GM12878 (cell line): ENCODE measurements around the gene AKAP12. TPM values are rescaled to one million over a fixed set of nuclear protein-coding genes. Genes with fewer than 3 reads are reported as not detected.

Experiments used
- ATAC-seq: fragments of 200-7000 bp; cut with Tn5 transposase; 3 replicates; pipeline ENCODE4 v1.9.1; 2020; ENCODE audit warnings: mild to moderate bottlenecking, moderate library complexity
- BruUV-seq: library from RNA; stranded (reverse); fragments of 400-500 nt; replicated peaks from 2 replicates; lab custom pipeline; 2021; lab: Mats Ljungman, UMichigan
- CTCF ChIA-PET: fragments of 300-600 bp; sonication (Branson Sonifier 250); formaldehyde crosslinking; extraction: SDS; loops from one replicate; lab custom pipeline; 2021; ENCODE audit warnings: inconsistent platforms; lab: Yijun Ruan, JAX
- POLR2A ChIA-PET: fragments of 350-600 bp; formaldehyde crosslinking; extraction: SDS; loops from one replicate; lab custom pipeline; 2021; ENCODE audit warnings: inconsistent platforms; lab: Charles Lee
- RAD21 ChIA-PET: fragments of 300-600 bp; sonication (Branson Sonifier 250); formaldehyde crosslinking; loops from one replicate; lab custom pipeline; 2023; ENCODE audit warnings: antibody characterized with exemption; ENCODE audit not compliant: unreplicated experiment; lab: Charles Lee
- SMC1A ChIA-PET: fragments of 300-600 bp; sonication (Branson Sonifier 250); formaldehyde crosslinking; loops from one replicate; lab custom pipeline; 2023; ENCODE audit not compliant: unreplicated experiment, uncharacterized antibody; lab: Charles Lee
- DNase-seq: peaks from one replicate; pipeline ENCODE4 v3.0.0-alpha.2; 2011; ENCODE audit warnings: low read depth, low spot score
- FAIRE-seq: peaks from 3 replicates; lab custom pipeline; 2011; peaks lifted over from hg19 to GRCh38; lab: Jason Lieb, UNC
- H2AFZ ChIP-seq: 2 replicates; pipeline ENCODE4 v1.6.0; 2011; ENCODE audit warnings: low read depth, low read length, control low read depth; ENCODE audit not compliant: control insufficient read depth
- H3K27ac ChIP-seq: 2 replicates; pipeline ENCODE4 v1.5.1; 2011; ENCODE audit warnings: control low read depth; ENCODE audit not compliant: control insufficient read depth, insufficient read depth
- H3K27me3 ChIP-seq, 2 experiments: replicated peaks in 1 of 2; 2 replicates each; pipeline versions ENCODE4 v1.6.0 to v1.6.1; 2011; ENCODE audit warnings: low read length in 1 of 2; ENCODE audit not compliant: control insufficient read depth in 2 of 2, insufficient read depth in 2 of 2
- H3K36me3 ChIP-seq, 2 experiments: 2 replicates each; pipeline ENCODE4 v1.5.1; 2011; ENCODE audit warnings: low read length in 1 of 2; ENCODE audit not compliant: control insufficient read depth in 2 of 2, insufficient read depth in 2 of 2
- H3K4me1 ChIP-seq: 2 replicates; pipeline ENCODE4 v1.6.1; 2011; ENCODE audit warnings: mild to moderate bottlenecking, low read length, moderate library complexity, mixed read lengths; ENCODE audit not compliant: control insufficient read depth, insufficient read depth
- H3K4me2 ChIP-seq: 2 replicates; pipeline ENCODE4 v1.6.0; 2011; ENCODE audit warnings: control low read depth; ENCODE audit not compliant: control insufficient read depth, insufficient read depth
- H3K4me3 ChIP-seq: fragments of 200-600 bp; sonication (generic); 2 replicates; pipeline ENCODE4 v1.5.1; 2016
- H3K79me2 ChIP-seq: 2 replicates; pipeline ENCODE4 v1.6.0; 2011; ENCODE audit warnings: low read length; ENCODE audit not compliant: control insufficient read depth, insufficient read depth
- H3K9ac ChIP-seq: 2 replicates; pipeline ENCODE4 v1.8.0; 2011; ENCODE audit warnings: low read length, control low read depth, mixed read lengths; ENCODE audit not compliant: control insufficient read depth, insufficient read depth
- H3K9me3 ChIP-seq: replicated peaks from 3 replicates; pipeline ENCODE4 v1.5.1; 2011; ENCODE audit warnings: mild to moderate bottlenecking, low read length; ENCODE audit not compliant: control insufficient read depth, insufficient read depth
- H4K20me1 ChIP-seq: 2 replicates; pipeline ENCODE4 v1.6.0; 2011; ENCODE audit not compliant: control insufficient read depth, insufficient read depth
- CREB1 ChIP-seq: IDR thresholded peaks from 2 replicates; pipeline ENCODE4 v1.6.1; 2012; ENCODE audit warnings: low read depth, mild to moderate bottlenecking, inconsistent platforms
- GABPA ChIP-seq: IDR thresholded peaks from 2 replicates; pipeline ENCODE4 v1.6.1; 2014; ENCODE audit warnings: antibody characterized with exemption, low read depth, mild to moderate bottlenecking, inconsistent platforms
- GATAD2B ChIP-seq: fragments of 450-650 bp; conservative IDR thresholded peaks from 2 replicates; pipeline ENCODE4 v1.6.1; 2017; ENCODE audit warnings: low read depth, mild to moderate bottlenecking, moderate library complexity
- IKZF2 ChIP-seq, 2 experiments: fragments of 450-650 bp; IDR thresholded peaks; 2 replicates each; pipeline ENCODE4 v1.6.1; 2017; ENCODE audit warnings: mild to moderate bottlenecking in 2 of 2, moderate library complexity in 2 of 2
- JUNB ChIP-seq: IDR thresholded peaks from 2 replicates; pipeline ENCODE4 v1.6.1; 2016; ENCODE audit warnings: antibody characterized with exemption, mild to moderate bottlenecking
- KLF5 ChIP-seq: fragments of 450-650 bp; IDR thresholded peaks from 2 replicates; pipeline ENCODE4 v1.6.1; 2014; ENCODE audit warnings: mild to moderate bottlenecking; ENCODE audit not compliant: partially characterized antibody
- NBN ChIP-seq: fragments of 450-650 bp; IDR thresholded peaks from 2 replicates; pipeline ENCODE4 v1.6.1; 2016
- PML ChIP-seq: IDR thresholded peaks from 2 replicates; pipeline ENCODE4 v1.6.1; 2012; ENCODE audit warnings: low read length, inconsistent platforms
- POLR2AphosphoS2 ChIP-seq: IDR thresholded peaks from 2 replicates; pipeline ENCODE4 v1.6.1; 2011; ENCODE audit warnings: low read depth, mild to moderate bottlenecking, low read length, improper control_type of control experiment, moderate library complexity
- SPI1 ChIP-seq: IDR thresholded peaks from 2 replicates; pipeline ENCODE4 v1.6.1; 2011; ENCODE audit warnings: low read depth, mild to moderate bottlenecking, low read length, moderate library complexity, borderline replicate concordance; ENCODE audit not compliant: insufficient read depth
- TCF7 ChIP-seq: IDR thresholded peaks from 2 replicates; pipeline ENCODE4 v1.6.1; 2014; ENCODE audit warnings: antibody characterized with exemption, borderline replicate concordance
- WRNIP1 ChIP-seq: IDR thresholded peaks from 2 replicates; pipeline ENCODE4 v1.6.1; 2011; ENCODE audit warnings: low read depth, low read length, improper control_type of control experiment, borderline replicate concordance
- ZNF207 ChIP-seq: fragments of 450-650 bp; IDR thresholded peaks from 2 replicates; pipeline ENCODE4 v1.6.1; 2014; ENCODE audit warnings: antibody characterized with exemption, mild to moderate bottlenecking, borderline replicate concordance
- ZSCAN29 ChIP-seq: fragments of 450-650 bp; IDR thresholded peaks from 2 replicates; pipeline ENCODE4 v1.6.1; 2017; ENCODE audit warnings: mild to moderate bottlenecking, moderate library complexity
- WGBS: methylation state at CpG from one replicate; pipeline ENCODE4 v1.1.6; 2016; ENCODE audit warnings: low lambda C conversion rate; ENCODE audit not compliant: insufficient replicate concordance, insufficient coverage; ENCODE audit errors: missing lambda C conversion rate; 5-methylcytosine and 5-hydroxymethylcytosine counted together
- in situ Hi-C: fragments of 300-500 bp; cut with MboI; formaldehyde crosslinking; loops from 9 replicates; pipeline ENCODE4 v1.14.3; 2018; ENCODE audit warnings: mixed read lengths
- intact Hi-C: fragments of 100-400 bp; cut with micrococcal nuclease; formaldehyde crosslinking; loops from one replicate; pipeline ENCODE4 v1.14.2; 2022; ENCODE audit not compliant: unreplicated experiment
- polyA plus RNA-seq, 11 experiments: library from polyadenylated mRNA; depleted of rRNA in 4 of 11; unstranded in 6 of 11; stranded (reverse) in 5 of 11; fragments of >200 nt; fragmentation: Nextera tagmentation in 4 of 11; fragmentation: Illumina TruSeq in 1 of 11; extraction: Ambion mirVana in 4 of 11; extraction: Trizol in 1 of 11; gene quantifications; 1 replicate in 1 of 11; 2 replicates in 10 of 11; pipeline versions ENCODE4 v1.2.1 to v1.2.3, GENCODE V29; 2011 to 2016; ENCODE audit warnings: inconsistent platforms in 2 of 11, missing spikeins in 2 of 11, low read depth in 1 of 11
- total RNA-seq, 4 experiments: library from RNA; depleted of rRNA in 3 of 4; stranded (reverse); fragments of >200 nt in 3 of 4; fragmentation: Illumina TruSeq in 1 of 4; extraction: Trizol in 1 of 4; gene quantifications; 2 replicates each; pipeline versions ENCODE4 v1.2.1 to v1.2.3, GENCODE V29; 2013 to 2021
- TF ChIP-seq, protein P1 (sequence below): IDR thresholded peaks from 2 replicates; pipeline ENCODE4 v1.6.1; 2011; ENCODE audit warnings: mild to moderate bottlenecking, low read depth, low read length, moderate library complexity; ENCODE audit not compliant: insufficient replicate concordance
- TF ChIP-seq, protein P2 (sequence below): fragments of 450-650 bp; formaldehyde crosslinking; IDR thresholded peaks from 2 replicates; pipeline ENCODE4 v1.4.0; 2022; ENCODE audit warnings: mild to moderate bottlenecking, moderate library complexity
- TF ChIP-seq, protein P3 (sequence below): fragments of 450-650 bp; IDR thresholded peaks from 2 replicates; pipeline ENCODE4 v1.6.1; 2016; ENCODE audit warnings: mild to moderate bottlenecking
- TF ChIP-seq, protein P4 (sequence below): IDR thresholded peaks from 2 replicates; pipeline ENCODE4 v1.6.1; 2012; ENCODE audit warnings: low read depth, low read length, improper control_type of control experiment

Gene AKAP12
- total and polyA plus RNA-seq, 10 of the 15 experiments (the other 5 are each of a cell fraction or from before 2014, with no cell fraction given): under 0.01 to 0.72 (median 0.06) TPM; not detected in 4

DNA sequence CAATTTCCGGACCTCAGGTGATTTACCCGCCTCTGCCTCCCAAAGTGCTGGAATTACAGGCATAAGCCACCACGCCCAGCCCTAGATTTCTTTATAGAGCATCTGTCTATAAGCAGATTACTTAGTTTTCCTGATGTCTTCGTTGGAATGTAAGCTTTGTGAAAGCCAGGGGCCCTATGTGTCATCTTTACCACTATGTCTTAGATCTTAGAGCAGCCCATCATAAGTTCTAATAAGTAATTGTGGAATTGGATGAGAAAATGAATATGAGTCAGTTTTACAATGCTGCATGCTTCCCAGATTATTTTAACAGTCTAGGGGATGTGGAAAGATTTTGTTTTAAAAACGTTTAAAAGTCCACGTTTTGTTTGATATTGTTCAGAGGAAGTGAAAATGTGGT is 160.7 kb downstream of the AKAP12 start (continued):
- TF ChIP-seq, protein P1, sequence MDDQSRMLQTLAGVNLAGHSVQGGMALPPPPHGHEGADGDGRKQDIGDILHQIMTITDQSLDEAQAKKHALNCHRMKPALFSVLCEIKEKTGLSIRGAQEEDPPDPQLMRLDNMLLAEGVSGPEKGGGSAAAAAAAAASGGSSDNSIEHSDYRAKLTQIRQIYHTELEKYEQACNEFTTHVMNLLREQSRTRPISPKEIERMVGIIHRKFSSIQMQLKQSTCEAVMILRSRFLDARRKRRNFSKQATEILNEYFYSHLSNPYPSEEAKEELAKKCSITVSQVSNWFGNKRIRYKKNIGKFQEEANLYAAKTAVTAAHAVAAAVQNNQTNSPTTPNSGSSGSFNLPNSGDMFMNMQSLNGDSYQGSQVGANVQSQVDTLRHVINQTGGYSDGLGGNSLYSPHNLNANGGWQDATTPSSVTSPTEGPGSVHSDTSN: no peak
- no peak for TF ChIP-seq WRNIP1
- no peak for TF ChIP-seq POLR2AphosphoS2
- no peak for TF ChIP-seq PML
- no peak for TF ChIP-seq TCF7

DNA sequence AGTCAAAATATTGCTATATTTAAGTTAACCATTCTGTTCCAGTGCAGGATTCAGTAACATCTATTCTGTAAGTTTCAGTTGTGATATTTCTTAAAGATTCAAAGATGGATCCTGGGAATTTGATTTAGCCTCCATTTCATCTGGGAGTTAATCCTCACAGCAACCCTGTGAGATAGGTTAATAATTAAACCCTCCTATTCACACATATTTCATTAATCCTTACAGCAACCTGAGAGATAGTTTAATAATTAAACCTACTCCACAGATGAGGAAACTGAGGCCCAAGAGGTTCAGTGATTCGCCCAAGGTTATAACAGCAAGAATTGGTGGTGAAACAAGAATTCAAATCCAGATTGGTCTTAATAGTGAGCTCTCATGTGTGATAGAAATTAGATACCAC is 162.5 kb downstream of the AKAP12 start:
- intact Hi-C loops: no loop called here
- H3K27ac ChIP-seq: no peak overlapping the region
- no peak overlapping the region for H3K4me2 ChIP-seq
- POLR2A ChIA-PET: no interaction called here
- in situ Hi-C loops: no loop called here
- no peak overlapping the region for H2AFZ ChIP-seq
- RAD21 ChIA-PET: no interaction called here
- no peaks in the 10 kb centered on the region for H3K4me1 ChIP-seq
- no peak overlapping the region for H3K9ac ChIP-seq
- no peak overlapping the region for H3K4me3 ChIP-seq
- no peaks in the 10 kb centered on the region for H3K27me3 ChIP-seq
- ATAC-seq: no peak
- H4K20me1 ChIP-seq: no peaks in the 10 kb centered on the region
- no peaks in the 10 kb centered on the region; the same call in 2 of the 3 replicates for H3K9me3 ChIP-seq
- peaks cover 55% of the 10 kb centered on the region for H3K79me2 ChIP-seq
- SMC1A ChIA-PET: interaction anchor here (0.7 kb wide), 1 partner anchor 69 kb away, joined by 3 read pairs; no protein-coding TSS in a partner anchor
- peaks cover 2 to 8% of the 10 kb centered on the region in 2 experiments; a peak in 2 of 4 replicates for H3K36me3 ChIP-seq
- BruUV-seq: no TSS peak
- FAIRE-seq: no peak
- CTCF ChIA-PET: interaction anchor here (0.9 to 1.2 kb wide), 2 partner anchors 9 to 34 kb away, joined by 3 to 5 read pairs; no protein-coding TSS in a partner anchor
- WGBS: 100% methylated on average over 1 of the region's 1 CpG
- no peak for DNase-seq
- TF ChIP-seq CREB1: no peak
- TF ChIP-seq NBN: no peak
- TF ChIP-seq ZSCAN29: no peak
- TF ChIP-seq GABPA: no peak
- TF ChIP-seq, protein P2, sequence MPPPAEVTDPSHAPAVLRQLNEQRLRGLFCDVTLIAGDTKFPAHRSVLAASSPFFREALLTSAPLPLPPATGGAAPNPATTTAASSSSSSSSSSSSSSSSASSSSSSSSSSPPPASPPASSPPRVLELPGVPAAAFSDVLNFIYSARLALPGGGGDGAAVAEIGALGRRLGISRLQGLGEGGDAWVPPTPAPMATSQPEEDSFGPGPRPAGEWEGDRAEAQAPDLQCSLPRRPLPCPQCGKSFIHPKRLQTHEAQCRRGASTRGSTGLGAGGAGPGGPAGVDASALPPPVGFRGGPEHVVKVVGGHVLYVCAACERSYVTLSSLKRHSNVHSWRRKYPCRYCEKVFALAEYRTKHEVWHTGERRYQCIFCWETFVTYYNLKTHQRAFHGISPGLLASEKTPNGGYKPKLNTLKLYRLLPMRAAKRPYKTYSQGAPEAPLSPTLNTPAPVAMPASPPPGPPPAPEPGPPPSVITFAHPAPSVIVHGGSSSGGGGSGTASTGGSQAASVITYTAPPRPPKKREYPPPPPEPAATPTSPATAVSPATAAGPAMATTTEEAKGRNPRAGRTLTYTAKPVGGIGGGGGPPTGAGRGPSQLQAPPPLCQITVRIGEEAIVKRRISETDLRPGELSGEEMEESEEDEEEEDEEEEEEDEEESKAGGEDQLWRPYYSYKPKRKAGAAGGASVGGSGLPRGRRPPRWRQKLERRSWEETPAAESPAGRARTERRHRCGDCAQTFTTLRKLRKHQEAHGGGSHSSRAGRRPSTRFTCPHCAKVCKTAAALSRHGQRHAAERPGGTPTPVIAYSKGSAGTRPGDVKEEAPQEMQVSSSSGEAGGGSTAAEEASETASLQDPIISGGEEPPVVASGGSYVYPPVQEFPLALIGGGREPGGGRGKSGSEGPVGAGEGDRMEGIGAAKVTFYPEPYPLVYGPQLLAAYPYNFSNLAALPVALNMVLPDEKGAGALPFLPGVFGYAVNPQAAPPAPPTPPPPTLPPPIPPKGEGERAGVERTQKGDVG: no peak
- no peak for TF ChIP-seq JUNB
- no peak for TF ChIP-seq ZNF207
- TF ChIP-seq SPI1: no peak
- TF ChIP-seq, protein P3, sequence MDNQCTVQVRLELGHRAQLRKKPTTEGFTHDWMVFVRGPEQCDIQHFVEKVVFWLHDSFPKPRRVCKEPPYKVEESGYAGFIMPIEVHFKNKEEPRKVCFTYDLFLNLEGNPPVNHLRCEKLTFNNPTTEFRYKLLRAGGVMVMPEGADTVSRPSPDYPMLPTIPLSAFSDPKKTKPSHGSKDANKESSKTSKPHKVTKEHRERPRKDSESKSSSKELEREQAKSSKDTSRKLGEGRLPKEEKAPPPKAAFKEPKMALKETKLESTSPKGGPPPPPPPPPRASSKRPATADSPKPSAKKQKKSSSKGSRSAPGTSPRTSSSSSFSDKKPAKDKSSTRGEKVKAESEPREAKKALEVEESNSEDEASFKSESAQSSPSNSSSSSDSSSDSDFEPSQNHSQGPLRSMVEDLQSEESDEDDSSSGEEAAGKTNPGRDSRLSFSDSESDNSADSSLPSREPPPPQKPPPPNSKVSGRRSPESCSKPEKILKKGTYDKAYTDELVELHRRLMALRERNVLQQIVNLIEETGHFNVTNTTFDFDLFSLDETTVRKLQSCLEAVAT: no peak
- TF ChIP-seq KLF5: no peak
- no peak for TF ChIP-seq GATAD2B
- no peak for TF ChIP-seq IKZF2 (IDR thresholded peaks at IDR 0.05)
- TF ChIP-seq, protein P4, sequence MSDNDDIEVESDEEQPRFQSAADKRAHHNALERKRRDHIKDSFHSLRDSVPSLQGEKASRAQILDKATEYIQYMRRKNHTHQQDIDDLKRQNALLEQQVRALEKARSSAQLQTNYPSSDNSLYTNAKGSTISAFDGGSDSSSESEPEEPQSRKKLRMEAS: no peak
